ENCODE data around the gene CDCA8. TPM values are rescaled to one million over a fixed set of nuclear protein-coding genes. Genes with fewer than 3 reads are reported as not detected.

Gene CDCA8
- total RNA-seq = 12.8 to 14.6 TPM (median 13.5 TPM) in 3 replicates

GRCh38 chr1:37692078-37692833 is at the start of gene CDCA8:
Gene CDCA8 (plus strand): TSS chr1:37692516. CDS start chr1:37692691, 175 bp downstream.
- peak; percentile 96 to 98 for DNase-seq (ENCODE audit: low spot score in 2 of 2, unreplicated experiment in 2 of 2)
- Mint-ChIP-seq H3K27me3 (ENCODE audit: low read depth) (no peaks in the 10 kb centered on the region), H3K27ac (peak within 1 kb of the TSS; percentile 95), H3K4me3 (peak within 1 kb of the TSS; percentile 99), H3K9me3 (no peaks in the 10 kb centered on the region), H3K36me3 (peaks cover 4% of the 10 kb centered on the region), H3K4me1 (peaks cover 33% of the 10 kb centered on the region)
- peak; percentile 63 for TF ChIP-seq CTCF (IDR thresholded peaks at IDR 0.05; ENCODE audit: unreplicated experiment)

- Mint-ChIP-seq H3K36me3 (no peaks in the 10 kb centered on the region), H3K27ac (no peak overlapping the region), H3K4me3 (no peak overlapping the region), H3K27me3 (ENCODE audit: low read depth) (peaks cover 39% of the 10 kb centered on the region), H3K9me3 (no peaks in the 10 kb centered on the region), H3K4me1 (peaks cover 8% of the 10 kb centered on the region)
- TF ChIP-seq CTCF (IDR thresholded peaks at IDR 0.05; ENCODE audit: unreplicated experiment) = no peak
- no peak for DNase-seq (ENCODE audit: low spot score in 2 of 2, unreplicated experiment in 2 of 2)
These were observed 45.0 kb upstream of the CDCA8 start for GRCh38 chr1:37647281-37647680.

- Mint-ChIP-seq H3K27me3 (ENCODE audit: low read depth) (peaks cover 45% of the 10 kb centered on the region), H3K4me1 (peaks cover 2% of the 10 kb centered on the region), H3K4me3 (no peak overlapping the region), H3K27ac (no peak overlapping the region), H3K9me3 (no peaks in the 10 kb centered on the region), H3K36me3 (no peaks in the 10 kb centered on the region)
- TF ChIP-seq CTCF (IDR thresholded peaks at IDR 0.05; ENCODE audit: unreplicated experiment) = no peak
- DNase-seq (ENCODE audit: low spot score in 2 of 2, unreplicated experiment in 2 of 2) = no peak
These were observed 42.1 kb upstream of the CDCA8 start for GRCh38 chr1:37650173-37650572.

GRCh38 chr1:37650721-37651120 is 41.6 kb upstream of the CDCA8 start:
- peaks cover 2% of the 10 kb centered on the region for H3K4me1 Mint-ChIP-seq
- no peaks in the 10 kb centered on the region for H3K36me3 Mint-ChIP-seq
- no peak overlapping the region for H3K27ac Mint-ChIP-seq
- no peaks in the 10 kb centered on the region for H3K9me3 Mint-ChIP-seq
- no peak for DNase-seq (ENCODE audit: low spot score in 2 of 2, unreplicated experiment in 2 of 2)
- peaks cover 48% of the 10 kb centered on the region for H3K27me3 Mint-ChIP-seq (ENCODE audit: low read depth)
- TF ChIP-seq CTCF (IDR thresholded peaks at IDR 0.05; ENCODE audit: unreplicated experiment) = no peak
- no peak overlapping the region for H3K4me3 Mint-ChIP-seq

GRCh38 chr1:37651803-37652202 is 40.5 kb upstream of the CDCA8 start:
- no peak overlapping the region for H3K27ac Mint-ChIP-seq
- no peak for TF ChIP-seq CTCF (IDR thresholded peaks at IDR 0.05; ENCODE audit: unreplicated experiment)

More at GRCh38 chr1:37651803-37652202, 40.5 kb upstream of the CDCA8 start:
- H3K9me3 Mint-ChIP-seq = no peaks in the 10 kb centered on the region
- peaks cover 50% of the 10 kb centered on the region for H3K27me3 Mint-ChIP-seq (ENCODE audit: low read depth)
- no peak overlapping the region for H3K4me3 Mint-ChIP-seq
- H3K36me3 Mint-ChIP-seq = no peaks in the 10 kb centered on the region
- H3K4me1 Mint-ChIP-seq = peaks cover 2% of the 10 kb centered on the region
- no peak for DNase-seq (ENCODE audit: low spot score in 2 of 2, unreplicated experiment in 2 of 2)

All from mesothelial cell of epicardium (in vitro differentiated cells).